Stimulated activated CD8-positive, alpha-beta memory T cell treated with anti-CD3 and anti-CD28 coated beads, Interleukin-15, amount 100 ng/mL, for 1 hour (primary cell): ENCODE results near the gene CRMP1.

Experiments used
- DNase-seq: peaks from one replicate; pipeline ENCODE4 v3.0.0-alpha.2; 2020; ENCODE audit warnings: low read depth

The CRMP1 gene

GRCh38 chr4:5796976-5797375 lies 95.9 kb downstream of the CRMP1 start:
- no peak for DNase-seq

GRCh38 chr4:5795580-5795979 lies 97.3 kb downstream of the CRMP1 start:
- no peak for DNase-seq

- DNase-seq, result no peak
Observed at GRCh38 chr4:5793514-5793913, 99.4 kb downstream of the CRMP1 start.

- no peak for DNase-seq
Observed at GRCh38 chr4:5791654-5792053, 101.2 kb downstream of the CRMP1 start.

- no peak for DNase-seq
Observed at GRCh38 chr4:5790546-5790857, 102.4 kb downstream of the CRMP1 start.

- no peak for DNase-seq
Observed at GRCh38 chr4:5789141-5789540, 103.7 kb downstream of the CRMP1 start.

GRCh38 chr4:5788144-5788543 lies 104.7 kb downstream of the CRMP1 start:
- DNase-seq, result no peak

GRCh38 chr4:5787311-5787710 lies 105.6 kb downstream of the CRMP1 start:
- no peak for DNase-seq

GRCh38 chr4:5785806-5786680 lies 106.8 kb downstream of the CRMP1 start:
- no peak for DNase-seq

- DNase-seq, result no peak
Observed at GRCh38 chr4:5784960-5785611, 107.8 kb downstream of the CRMP1 start.

- no peak for DNase-seq
Observed at GRCh38 chr4:5784021-5784420, 108.9 kb downstream of the CRMP1 start.

GRCh38 chr4:5783486-5783885 lies 109.4 kb downstream of the CRMP1 start:
- no peak for DNase-seq

- no peak for DNase-seq
Observed at GRCh38 chr4:5782829-5783476, 109.9 kb downstream of the CRMP1 start.

- no peak for DNase-seq
Observed at GRCh38 chr4:5781691-5782090, 111.2 kb downstream of the CRMP1 start.

- no peak for DNase-seq
Observed at GRCh38 chr4:5780831-5781480, 111.9 kb downstream of the CRMP1 start.

- no peak for DNase-seq
Observed at GRCh38 chr4:5776510-5776909, 116.4 kb downstream of the CRMP1 start.

GRCh38 chr4:5774416-5775036 lies 118.4 kb downstream of the CRMP1 start:
- DNase-seq, result no peak

GRCh38 chr4:5773271-5773555 lies 119.7 kb downstream of the CRMP1 start:
- DNase-seq, result no peak

GRCh38 chr4:5772528-5773270 lies 120.2 kb downstream of the CRMP1 start:
- DNase-seq, result no peak
